Astrocyte (in vitro differentiated cells and primary cell): Measurements from ENCODE around the gene SVBP. TPM values are rescaled to one million over a fixed set of nuclear protein-coding genes. Genes with fewer than 3 reads are reported as not detected.

Experiments used
- DNase-seq: peaks from one replicate; pipeline ENCODE4 v3.0.0-alpha.2; 2010; ENCODE audit warnings: low read depth
- FAIRE-seq: peaks from 2 replicates; lab custom pipeline; 2011; peaks lifted over from hg19 to GRCh38; lab: Jason Lieb, UNC
- H2AFZ ChIP-seq: 2 replicates; pipeline ENCODE4 v1.6.0; 2012; ENCODE audit warnings: low read depth, low read length, inconsistent platforms
- H3K27ac ChIP-seq: 2 replicates; pipeline ENCODE4 v1.5.1; 2011; ENCODE audit warnings: low read depth, low read length, inconsistent platforms
- H3K27me3 ChIP-seq: 2 replicates; pipeline ENCODE4 v1.6.0; 2011; ENCODE audit warnings: low read length, inconsistent platforms; ENCODE audit not compliant: insufficient read depth
- H3K36me3 ChIP-seq: 2 replicates; pipeline ENCODE4 v1.5.1; 2011; ENCODE audit warnings: low read length, inconsistent platforms; ENCODE audit not compliant: insufficient read depth
- H3K4me1 ChIP-seq: 2 replicates; pipeline ENCODE4 v1.5.1; 2011; ENCODE audit warnings: low read length, inconsistent platforms; ENCODE audit not compliant: insufficient read depth
- H3K4me2 ChIP-seq: 2 replicates; pipeline ENCODE4 v1.6.0; 2012; ENCODE audit warnings: low read length, inconsistent platforms
- H3K4me3 ChIP-seq: 2 replicates; pipeline ENCODE4 v1.5.1; 2011; ENCODE audit warnings: low read depth, mild to moderate bottlenecking, low read length, inconsistent platforms; ENCODE audit not compliant: insufficient read depth
- H3K79me2 ChIP-seq: 2 replicates; pipeline ENCODE4 v1.6.0; 2012; ENCODE audit warnings: mild to moderate bottlenecking, low read length, inconsistent platforms; ENCODE audit not compliant: insufficient read depth
- H3K9ac ChIP-seq: 2 replicates; pipeline ENCODE4 v1.6.0; 2012; ENCODE audit warnings: mild to moderate bottlenecking, low read length, inconsistent platforms
- H3K9me3 ChIP-seq: 2 replicates; pipeline ENCODE4 v1.5.1; 2012; ENCODE audit warnings: low read depth, mild to moderate bottlenecking, low read length, inconsistent platforms; ENCODE audit not compliant: insufficient read depth
- H4K20me1 ChIP-seq: 2 replicates; pipeline ENCODE4 v1.6.0; 2012; ENCODE audit warnings: low read length, inconsistent platforms; ENCODE audit not compliant: insufficient read depth
- H3K27ac Mint-ChIP-seq: one replicate; pipeline ENCODE4 v1.8.0; 2021; ENCODE audit warnings: mild to moderate bottlenecking, mixed read lengths; ENCODE audit not compliant: unreplicated experiment
- H3K27me3 Mint-ChIP-seq: one replicate; pipeline ENCODE4 v1.8.0; 2021; ENCODE audit warnings: low read depth, mixed read lengths; ENCODE audit not compliant: unreplicated experiment
- H3K36me3 Mint-ChIP-seq: one replicate; pipeline ENCODE4 v1.8.0; 2021; ENCODE audit warnings: low read depth, mixed read lengths; ENCODE audit not compliant: unreplicated experiment
- H3K4me1 Mint-ChIP-seq: one replicate; pipeline ENCODE4 v1.8.0; 2021; ENCODE audit warnings: low read depth, mixed read lengths; ENCODE audit not compliant: unreplicated experiment
- H3K4me3 Mint-ChIP-seq: one replicate; pipeline ENCODE4 v1.8.0; 2021; ENCODE audit warnings: mild to moderate bottlenecking, moderate library complexity, mixed read lengths; ENCODE audit not compliant: unreplicated experiment
- H3K9me3 Mint-ChIP-seq: one replicate; pipeline ENCODE4 v1.8.0; 2021; ENCODE audit warnings: mild to moderate bottlenecking, mixed read lengths; ENCODE audit not compliant: unreplicated experiment
- CTCF ChIP-seq: IDR thresholded peaks from 2 replicates; pipeline ENCODE4 v1.5.1; 2011; ENCODE audit warnings: low read depth, mild to moderate bottlenecking, inconsistent platforms, low read length, moderate library complexity; ENCODE audit not compliant: insufficient read depth
- EZH2 ChIP-seq: IDR thresholded peaks from 2 replicates; pipeline ENCODE4 v1.6.1; 2012; ENCODE audit warnings: mild to moderate bottlenecking, low read length, inconsistent platforms; ENCODE audit not compliant: insufficient read depth
- total RNA-seq: library from RNA; stranded (reverse); gene quantifications from 2 replicates; pipeline ENCODE4 v1.2.1, GENCODE V29; 2021

The SVBP gene
- total RNA-seq, 1 donor from 2014 or later = 28.1 TPM

GRCh38 chr1:42851420-42851819, 34.2 kb upstream of the SVBP start:
- Histone ChIP-seq H3K4me3 (no peak overlapping the region), H3K9me3 (peaks cover 16% of the 10 kb centered on the region), H3K4me2 (no peak overlapping the region), H3K27me3 (no peaks in the 10 kb centered on the region), H3K4me1 (peaks cover 8% of the 10 kb centered on the region), H2AFZ (no peak overlapping the region), H3K36me3 (peaks cover 19% of the 10 kb centered on the region), H3K27ac (no peak overlapping the region), H3K79me2 (peaks cover 28% of the 10 kb centered on the region), H3K9ac (no peak overlapping the region), H4K20me1 (peaks cover 8% of the 10 kb centered on the region)
- DNase-seq = no peak
- Mint-ChIP-seq H3K9me3 (no peaks in the 10 kb centered on the region), H3K4me3 (no peak overlapping the region), H3K27me3 (no peaks in the 10 kb centered on the region), H3K4me1 (peaks cover 21% of the 10 kb centered on the region), H3K36me3 (peaks cover 18% of the 10 kb centered on the region), H3K27ac (no peak overlapping the region)
- no peak for FAIRE-seq
- TF ChIP-seq EZH2 = no peak
- TF ChIP-seq CTCF = no peak

- no peak overlapping the region for H3K4me3 ChIP-seq
- no peak overlapping the region for H3K27ac Mint-ChIP-seq
- FAIRE-seq (no peak), DNase-seq (no peak)
- no peaks in the 10 kb centered on the region for H3K9me3 Mint-ChIP-seq
- H3K36me3 Mint-ChIP-seq = peaks cover 18% of the 10 kb centered on the region
- peaks cover 19% of the 10 kb centered on the region for H3K4me1 Mint-ChIP-seq
- H3K9ac ChIP-seq = no peak overlapping the region
- TF ChIP-seq CTCF (no peak), EZH2 (no peak)
- no peak overlapping the region for H3K4me2 ChIP-seq
- H3K9me3 ChIP-seq = peaks cover 16% of the 10 kb centered on the region
- no peaks in the 10 kb centered on the region for H3K27me3 Mint-ChIP-seq
- H3K79me2 ChIP-seq = peaks cover 28% of the 10 kb centered on the region
- no peak overlapping the region for H3K4me3 Mint-ChIP-seq
- H4K20me1 ChIP-seq = peaks cover 8% of the 10 kb centered on the region
- H2AFZ ChIP-seq = no peak overlapping the region
- H3K4me1 ChIP-seq = peaks cover 8% of the 10 kb centered on the region
- H3K27me3 ChIP-seq = no peaks in the 10 kb centered on the region
- H3K36me3 ChIP-seq = peaks cover 19% of the 10 kb centered on the region
- H3K27ac ChIP-seq = no peak overlapping the region
These were observed 32.7 kb upstream of the SVBP start for GRCh38 chr1:42849944-42850343.

GRCh38 chr1:42848823-42849537, 31.8 kb upstream of the SVBP start:
- H3K4me2 ChIP-seq = no peak overlapping the region
- H3K36me3 ChIP-seq = peaks cover 19% of the 10 kb centered on the region
- no peaks in the 10 kb centered on the region for H3K27me3 ChIP-seq
- Mint-ChIP-seq H3K27ac (no peak overlapping the region), H3K4me3 (no peak overlapping the region), H3K27me3 (no peaks in the 10 kb centered on the region), H3K9me3 (no peaks in the 10 kb centered on the region), H3K36me3 (peaks cover 18% of the 10 kb centered on the region), H3K4me1 (peaks cover 19% of the 10 kb centered on the region)
- H3K27ac ChIP-seq = no peak overlapping the region
- H3K4me3 ChIP-seq = no peak overlapping the region
- H2AFZ ChIP-seq = no peak overlapping the region
- DNase-seq (no peak), FAIRE-seq (no peak)
- H4K20me1 ChIP-seq = peaks cover 8% of the 10 kb centered on the region
- TF ChIP-seq EZH2 (no peak), CTCF (no peak)
- no peak overlapping the region for H3K9ac ChIP-seq
- peaks cover 8% of the 10 kb centered on the region for H3K4me1 ChIP-seq
- peaks cover 28% of the 10 kb centered on the region for H3K79me2 ChIP-seq
- peaks cover 16% of the 10 kb centered on the region for H3K9me3 ChIP-seq
